HG03378 (cell line): ENCODE measurements around the gene DNAJC7.
"Not testable (repeated sequence)": the region's sequence is repeated elsewhere in the genome, so short reads cannot be mapped to it uniquely, and the experiment has no call there.

Source experiments
- ATAC-seq: cut with Tn5 transposase; IDR thresholded peaks from one replicate; pipeline ENCODE4 v1.9.1; 2021; ENCODE audit warnings: mild to moderate bottlenecking, moderate library complexity; ENCODE audit not compliant: unreplicated experiment

DNAJC7 gene

DNA sequence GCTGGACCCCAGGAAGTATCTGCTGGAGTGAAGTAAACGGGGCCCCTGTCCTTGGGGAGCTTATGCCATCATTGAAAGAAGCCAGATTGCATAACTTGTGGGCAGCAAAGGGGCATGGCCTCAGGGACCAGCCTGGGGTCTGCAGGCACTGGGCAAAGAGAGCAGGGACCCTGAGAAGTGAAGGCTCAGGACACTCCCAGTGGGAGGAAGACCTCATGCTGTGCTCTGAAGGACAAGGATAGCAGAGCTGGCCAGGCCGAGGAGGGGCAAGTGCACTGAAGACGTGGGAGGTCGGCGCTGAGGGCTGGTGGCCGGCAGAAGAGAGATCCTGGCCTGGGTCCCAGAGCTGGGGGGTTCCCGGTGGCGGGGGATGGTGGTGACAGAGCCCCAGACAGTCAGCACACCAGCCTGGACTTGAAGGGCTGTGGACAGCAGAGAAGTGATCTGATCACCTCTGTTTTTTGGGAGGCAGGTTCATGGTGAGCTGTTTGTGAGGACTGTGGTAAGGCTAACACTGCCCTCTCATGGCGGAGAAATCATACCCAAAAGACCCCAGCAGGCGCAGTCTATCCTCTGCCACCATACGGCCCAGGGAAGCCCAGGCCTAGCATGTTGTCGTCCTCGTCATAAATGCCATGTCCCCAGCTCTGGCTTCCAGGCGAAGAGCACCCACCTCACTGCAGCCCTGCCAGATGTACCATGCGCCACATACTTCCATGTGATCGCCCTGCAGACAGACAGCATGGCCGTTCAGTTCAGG is 57.7 kb downstream of the DNAJC7 start:
- ATAC-seq: no peak

DNA sequence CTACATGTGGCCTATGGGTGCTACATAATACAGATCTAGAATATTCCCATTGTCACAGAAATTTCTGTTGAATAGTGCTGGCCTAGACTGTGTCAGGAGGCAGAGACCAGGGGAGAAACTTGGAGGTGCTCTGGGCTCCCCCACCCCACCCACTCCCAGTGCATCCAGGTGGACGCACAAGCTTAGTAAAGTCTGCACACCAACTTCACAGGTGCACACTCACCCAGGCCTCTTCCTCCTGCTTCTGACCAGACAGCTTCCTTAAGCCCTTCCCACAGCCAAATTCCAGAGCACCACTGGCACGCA is 58.3 kb downstream of the DNAJC7 start:
- ATAC-seq: no peak

DNA sequence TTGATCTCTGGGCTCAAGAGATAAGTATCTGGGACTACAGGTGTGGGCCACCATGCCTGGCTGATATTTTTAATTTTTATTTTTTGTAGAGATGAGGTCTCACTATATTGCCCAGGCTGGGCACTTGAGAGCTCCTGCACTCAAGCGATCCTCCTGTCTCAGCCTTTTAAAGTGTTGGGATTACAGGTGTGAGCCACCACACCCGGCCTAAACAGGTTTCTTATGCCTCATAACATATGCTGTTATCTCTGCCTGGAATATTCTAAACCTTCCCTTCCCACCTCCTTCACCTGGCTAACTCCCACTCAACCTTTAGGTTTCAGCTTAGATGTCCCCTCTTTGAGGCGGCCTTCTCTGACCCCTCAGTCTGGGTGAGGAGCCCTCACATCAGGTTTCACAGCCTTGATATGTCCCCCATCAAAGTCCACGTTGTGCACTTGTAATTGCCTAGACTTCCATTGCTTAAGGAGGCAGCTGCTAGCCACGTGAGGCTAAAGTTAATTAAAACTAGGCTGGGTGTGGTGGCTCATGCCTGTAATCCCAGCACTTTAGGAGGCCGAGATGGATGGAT is 59.3 kb downstream of the DNAJC7 start:
- ATAC-seq: no peak

DNA sequence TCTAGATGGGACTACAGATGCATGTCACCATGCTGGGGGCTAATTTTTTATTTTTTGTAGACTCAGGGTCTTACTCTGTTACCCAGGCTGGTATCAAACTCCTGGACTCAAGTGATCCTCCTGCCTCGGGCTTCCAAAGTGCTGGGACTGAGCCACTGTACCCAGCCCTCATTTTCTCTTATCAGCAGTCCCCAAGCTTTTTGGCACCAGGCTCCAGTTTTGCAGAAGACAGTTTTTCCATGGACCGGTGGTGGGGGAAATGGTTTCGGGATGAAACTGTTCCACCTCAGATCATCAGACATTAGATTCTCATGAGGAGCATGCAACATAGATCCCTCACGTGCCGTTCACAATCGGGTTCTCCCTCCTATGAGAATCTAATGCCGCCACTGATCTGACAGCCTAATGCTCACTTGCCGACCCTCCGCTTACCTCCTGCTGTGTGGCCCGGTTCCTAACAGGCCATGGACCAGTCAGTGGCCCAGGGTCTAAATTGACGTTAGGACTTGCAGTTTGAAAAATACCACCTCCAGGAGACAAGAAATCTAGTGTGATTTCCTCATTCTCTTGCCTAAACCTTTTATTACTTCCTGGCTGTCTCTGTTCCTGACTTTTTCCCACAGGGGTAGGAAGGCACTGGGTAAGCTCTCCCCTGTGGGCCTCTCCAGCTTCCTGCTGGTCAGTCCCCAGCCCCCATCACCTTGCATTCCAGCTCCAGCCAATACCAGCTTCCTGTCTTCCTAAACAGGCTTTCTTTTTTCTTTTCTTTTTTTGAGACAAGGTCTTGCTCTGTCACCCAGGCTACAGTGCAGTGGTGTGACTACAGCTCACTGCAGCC is 60.0 kb downstream of the DNAJC7 start:
- ATAC-seq: no peak

DNA sequence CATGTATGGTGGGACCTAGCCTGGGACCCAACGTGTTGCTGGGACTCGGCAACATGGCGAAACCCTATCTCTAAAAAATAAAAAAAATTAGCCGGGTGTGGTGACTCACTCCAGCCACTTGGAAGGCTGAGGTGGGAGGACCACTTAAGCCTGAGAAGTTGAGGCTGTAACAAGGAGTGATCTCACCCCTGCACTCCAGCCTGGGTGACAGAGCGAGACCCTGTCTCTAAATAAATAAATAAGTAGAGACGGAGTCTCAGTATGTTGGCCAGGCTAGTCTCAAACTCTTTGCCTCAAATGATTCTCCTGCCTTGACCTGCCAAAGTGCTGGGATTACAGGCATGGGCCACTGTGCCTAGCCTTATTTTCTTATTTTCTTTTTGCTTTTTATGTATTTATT is 60.7 kb downstream of the DNAJC7 start:
- ATAC-seq: no peak

DNA sequence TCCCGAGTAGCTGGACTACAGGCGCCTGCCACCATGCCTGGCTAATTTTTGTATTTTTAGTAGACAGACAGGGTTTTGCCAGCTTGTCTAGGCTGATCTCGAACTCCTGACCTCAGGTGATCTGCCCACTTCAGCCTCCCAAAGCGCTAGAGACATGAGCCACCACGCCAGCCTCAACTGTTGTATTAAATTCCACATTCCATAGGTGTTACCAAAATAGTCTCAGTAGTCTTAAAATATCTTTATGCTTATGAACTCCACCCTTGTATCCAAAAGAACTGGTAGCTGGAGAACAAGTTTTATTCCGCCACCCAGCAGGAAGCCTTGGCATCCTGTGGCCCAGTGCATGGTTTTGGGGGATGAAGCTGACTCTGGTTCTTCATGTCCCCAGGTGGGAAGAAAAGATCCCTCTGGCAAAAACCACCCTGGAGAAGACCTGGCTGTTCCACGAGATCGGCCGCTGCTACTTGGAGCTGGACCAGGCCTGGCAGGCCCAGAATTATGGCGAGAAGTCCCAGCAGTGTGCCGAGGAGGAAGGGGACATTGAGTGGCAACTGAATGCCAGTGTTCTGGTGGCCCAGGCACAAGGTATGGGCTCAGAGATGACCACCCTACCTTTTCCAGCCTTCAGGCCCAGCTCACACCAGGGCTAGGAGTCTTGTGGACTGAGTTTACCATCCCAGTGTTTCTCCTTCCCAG is 68.3 kb downstream of the DNAJC7 start:
- ATAC-seq: no peak

DNA sequence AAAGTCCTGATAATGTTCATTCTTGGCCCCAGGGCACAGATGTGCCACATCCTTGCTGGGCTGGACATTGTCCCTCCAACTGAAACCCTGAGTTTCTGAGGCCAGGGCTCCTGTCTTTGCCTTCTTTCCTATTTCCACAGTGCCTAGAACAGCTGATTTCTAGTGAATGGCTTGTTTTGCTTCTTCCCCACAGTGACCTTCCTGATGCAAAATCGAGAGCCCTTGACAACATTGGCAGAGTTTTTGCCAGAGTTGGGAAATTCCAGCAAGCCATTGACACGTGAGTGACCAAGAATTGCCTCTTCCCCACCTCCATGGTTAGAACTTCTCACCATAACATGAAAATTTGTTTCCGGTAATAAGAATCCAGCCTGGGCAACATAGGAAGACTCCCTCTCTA is 72.3 kb downstream of the DNAJC7 start:
- no peak for ATAC-seq

DNA sequence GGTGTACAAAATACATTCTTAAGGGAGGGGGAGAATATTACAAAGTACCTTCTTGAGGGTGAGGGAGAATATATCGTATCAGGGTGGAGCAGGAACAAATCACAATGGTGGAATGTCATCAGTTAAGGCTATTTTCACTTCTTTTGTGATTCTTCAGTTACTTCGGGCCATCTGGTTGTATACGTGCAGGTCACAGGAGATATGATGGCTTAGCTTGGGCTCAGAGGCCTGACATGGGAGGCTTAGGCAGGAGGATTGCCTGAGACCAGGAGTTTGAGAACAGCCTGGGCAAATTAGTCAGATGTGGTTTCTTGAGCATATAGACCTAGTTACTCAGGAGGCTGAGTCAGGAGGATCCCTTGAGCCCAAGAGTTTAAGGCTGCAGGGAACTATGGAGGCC is 73.7 kb downstream of the DNAJC7 start:
- ATAC-seq: no peak

DNA sequence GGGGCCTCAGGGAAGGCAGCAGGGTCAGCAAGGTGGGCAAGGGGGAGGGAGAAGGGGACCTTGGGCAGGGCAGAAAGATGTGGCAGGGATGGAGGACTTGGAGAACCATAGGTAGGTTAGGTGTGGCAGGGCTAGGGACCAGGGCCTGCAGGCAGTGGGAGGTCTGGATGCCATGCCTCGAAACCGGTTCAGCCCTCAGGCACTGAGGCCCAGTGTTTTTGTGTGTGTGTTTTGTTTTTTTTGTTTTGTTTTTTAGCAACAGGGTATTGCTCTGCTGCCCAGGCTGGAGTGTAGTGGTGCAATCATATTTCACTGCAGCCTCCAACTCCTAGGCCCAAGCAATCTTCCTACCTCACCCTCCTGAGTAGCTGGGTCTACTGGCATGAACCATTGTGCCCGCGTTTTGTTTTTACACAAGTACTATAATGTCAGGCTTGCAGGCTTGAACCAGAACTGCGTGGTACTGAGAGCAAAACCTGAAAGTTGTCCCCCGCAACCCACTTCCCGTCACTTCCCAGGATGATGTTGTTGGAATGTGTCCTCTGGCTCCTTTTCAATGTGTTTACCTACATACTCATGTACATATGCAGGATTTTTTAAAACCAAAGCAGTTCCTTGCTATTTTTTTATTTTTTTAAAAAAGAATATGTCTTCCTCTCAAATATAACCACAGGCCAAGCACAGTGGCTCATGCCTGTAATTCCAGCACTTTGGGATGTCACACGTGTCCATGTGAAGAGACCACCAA is 74.4 kb downstream of the DNAJC7 start:
- no peak for ATAC-seq

DNA sequence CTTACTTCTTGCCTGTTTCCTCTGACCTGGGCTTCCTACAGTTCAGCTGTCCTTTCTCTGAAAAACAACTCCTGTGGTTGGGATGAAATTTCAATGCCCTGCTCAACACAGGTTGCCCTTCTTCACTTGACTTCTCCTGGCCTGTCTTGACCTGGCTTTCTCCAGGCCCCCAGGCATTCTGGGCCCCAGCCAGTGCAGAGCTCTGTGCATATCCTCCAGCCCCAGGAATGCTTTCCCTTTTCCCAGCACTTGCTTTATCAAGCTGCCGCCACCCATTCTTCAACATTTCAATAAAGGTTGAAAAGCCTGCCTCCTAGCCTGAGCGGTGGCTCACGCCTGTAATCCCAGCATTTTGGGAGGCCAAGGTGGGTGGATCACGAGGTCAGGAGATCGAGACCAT is 76.1 kb downstream of the DNAJC7 start:
- ATAC-seq: no peak

DNA sequence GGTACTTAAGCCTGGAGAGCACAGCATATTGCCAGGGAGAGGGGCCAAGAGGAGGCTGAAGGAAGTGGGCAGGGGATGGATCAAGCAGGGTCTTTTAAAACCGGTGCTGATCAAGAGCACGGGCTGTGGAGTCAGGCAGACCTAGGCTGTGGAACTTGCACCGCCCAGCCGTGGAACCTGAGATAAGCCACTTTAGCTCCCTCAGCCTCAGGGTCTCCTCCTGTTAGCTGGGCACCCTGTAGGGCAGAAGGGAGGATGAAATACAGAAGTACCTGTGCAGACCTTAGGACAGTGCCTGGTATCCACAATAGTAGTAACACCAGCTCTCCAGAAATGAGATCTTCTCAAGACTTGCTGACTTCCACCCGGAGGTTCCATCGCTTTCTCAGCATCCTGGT is 77.5 kb downstream of the DNAJC7 start:
- no peak for ATAC-seq

DNA sequence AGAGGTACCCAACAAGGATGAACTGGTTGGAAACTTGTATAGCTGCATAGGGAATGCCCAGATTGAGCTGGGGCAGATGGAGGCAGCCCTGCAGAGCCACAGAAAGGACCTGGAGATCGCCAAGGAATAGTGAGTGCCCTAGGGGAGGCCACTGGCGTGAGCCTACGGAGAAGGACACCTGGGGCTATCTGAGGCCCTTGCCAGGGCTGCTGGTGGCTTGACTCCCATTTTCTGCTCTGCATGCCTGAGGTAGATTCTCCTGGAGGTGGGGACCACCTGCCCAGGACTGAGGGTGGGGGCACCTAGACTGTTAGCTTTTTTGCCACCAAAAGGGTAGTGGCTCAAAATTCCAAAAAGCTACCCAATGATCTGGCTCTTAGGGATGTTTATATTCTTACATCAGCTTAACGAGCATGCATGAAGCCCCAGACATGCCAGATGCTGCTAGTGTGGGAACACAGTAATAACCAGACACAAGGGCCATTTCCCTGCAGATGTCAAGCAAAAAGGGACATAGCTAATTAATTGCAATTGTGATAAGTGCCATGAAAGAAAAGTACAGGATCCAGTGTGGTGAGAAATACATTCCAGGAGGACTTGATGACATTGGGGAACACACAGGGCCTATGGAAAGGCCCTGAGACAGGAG is 78.1 kb downstream of the DNAJC7 start:
- no peak for ATAC-seq

DNA sequence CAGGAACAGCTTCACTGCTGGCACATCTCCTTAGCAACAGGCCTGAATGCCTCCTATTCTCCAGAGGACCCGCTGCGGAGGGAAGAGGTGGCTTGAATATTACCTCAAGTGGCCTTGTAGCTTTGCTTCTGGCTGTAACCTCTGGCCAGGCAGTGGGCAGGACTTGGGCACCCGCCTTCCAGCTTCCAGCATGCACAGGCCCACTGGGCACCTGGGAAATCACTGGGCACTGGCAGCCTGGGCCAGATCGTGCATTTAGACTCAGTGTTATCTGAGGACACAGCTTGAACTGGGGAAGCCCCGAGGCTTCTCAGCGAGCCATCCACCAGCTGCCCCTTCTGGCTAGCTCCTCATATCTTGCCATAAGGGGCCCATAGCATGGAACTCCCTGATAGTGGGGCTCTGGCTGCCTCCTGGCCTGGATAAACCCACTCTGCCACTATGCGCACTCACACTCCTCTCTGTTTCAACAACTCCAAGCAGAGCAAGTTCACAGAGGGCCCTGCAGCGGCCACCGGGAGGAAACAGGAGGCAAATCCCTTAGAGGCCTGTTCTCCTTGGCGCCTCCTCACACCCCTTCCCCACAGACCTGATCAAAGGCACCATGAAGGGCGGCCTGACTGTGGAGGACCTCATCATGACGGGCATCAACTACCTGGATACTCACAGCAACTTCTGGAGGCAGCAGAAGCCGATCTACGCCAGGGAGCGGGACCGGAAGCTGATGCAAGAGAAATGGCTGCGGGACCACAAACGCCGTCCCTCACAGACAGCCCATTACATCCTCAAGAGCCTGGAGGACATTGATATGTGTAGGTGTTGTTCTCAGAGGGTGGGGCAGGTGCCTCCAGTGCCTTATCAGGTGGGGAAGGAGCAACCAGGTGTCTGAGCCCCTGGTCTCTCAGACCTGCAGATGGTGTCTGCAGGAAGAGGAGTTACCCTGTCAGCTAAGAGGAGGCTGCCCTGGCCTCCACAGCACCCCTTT is 79.0 kb downstream of the DNAJC7 start:
- no peak for ATAC-seq

DNA sequence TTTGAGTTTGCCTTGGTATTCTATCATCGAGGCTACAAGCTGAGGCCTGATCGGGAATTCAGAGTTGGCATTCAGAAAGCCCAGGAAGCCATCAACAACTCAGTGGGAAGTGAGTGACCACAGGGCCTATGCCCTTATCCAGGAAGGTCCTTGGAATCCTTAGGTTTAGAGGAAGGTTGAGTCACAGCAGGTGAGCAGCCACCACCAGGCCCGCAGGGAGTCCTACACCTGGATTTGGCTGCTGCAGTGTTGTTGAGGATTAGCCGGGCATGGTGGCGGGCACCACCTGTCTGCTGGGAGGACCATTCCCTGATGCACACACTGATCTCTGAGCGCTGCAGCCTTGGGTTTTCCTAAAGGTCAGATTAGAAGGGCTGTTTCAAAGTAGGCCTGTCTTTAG is 81.6 kb downstream of the DNAJC7 start:
- ATAC-seq: no peak

DNA sequence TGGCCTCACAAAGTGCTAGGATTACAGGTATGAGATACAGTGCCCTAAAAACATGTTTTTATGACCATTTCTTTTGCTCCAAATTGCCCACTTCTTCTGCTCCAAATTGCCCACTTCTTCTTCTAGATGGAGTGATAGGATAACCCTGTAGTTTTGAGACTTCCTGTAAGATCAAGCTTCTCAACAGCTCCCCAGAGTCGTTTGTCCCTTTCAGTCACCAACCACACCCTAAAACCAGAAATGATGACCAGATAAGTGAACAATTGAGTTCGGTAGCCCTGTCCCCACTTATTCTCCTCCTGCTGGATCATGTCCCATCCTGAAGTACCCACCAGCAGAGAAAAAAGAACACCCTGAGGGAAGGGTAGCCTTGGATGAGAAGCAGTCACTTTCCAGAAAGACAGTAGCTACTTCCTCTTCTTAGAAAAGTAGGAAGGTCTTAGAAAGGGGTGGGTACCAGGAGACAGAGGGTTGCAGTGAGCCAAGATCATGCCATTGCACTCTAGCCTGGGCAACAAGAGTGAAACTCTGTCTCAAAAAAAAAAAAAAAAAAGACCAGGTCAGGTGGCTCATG is 84.3 kb downstream of the DNAJC7 start:
- no peak for ATAC-seq

DNA sequence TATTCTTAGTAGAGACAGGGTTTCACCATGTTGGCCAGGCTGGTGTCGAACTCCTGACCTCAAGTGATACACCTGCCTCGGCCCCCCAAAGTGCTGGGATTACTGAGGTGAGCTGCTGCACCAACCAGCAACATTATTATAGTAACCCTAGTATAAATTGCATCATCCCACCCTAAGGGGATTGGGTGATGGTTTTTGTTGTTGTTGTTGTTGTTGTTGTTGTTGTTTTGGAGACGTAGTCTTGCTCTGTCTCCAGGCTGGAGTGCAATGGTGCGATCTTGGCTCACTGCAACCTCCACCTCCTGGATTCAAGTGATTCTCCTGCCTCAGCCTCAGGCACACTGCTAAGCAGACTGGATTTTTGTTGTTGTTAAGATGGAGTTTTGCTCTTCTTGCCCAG is 85.5 kb downstream of the DNAJC7 start:
- ATAC-seq: not testable (repeated sequence)

DNA sequence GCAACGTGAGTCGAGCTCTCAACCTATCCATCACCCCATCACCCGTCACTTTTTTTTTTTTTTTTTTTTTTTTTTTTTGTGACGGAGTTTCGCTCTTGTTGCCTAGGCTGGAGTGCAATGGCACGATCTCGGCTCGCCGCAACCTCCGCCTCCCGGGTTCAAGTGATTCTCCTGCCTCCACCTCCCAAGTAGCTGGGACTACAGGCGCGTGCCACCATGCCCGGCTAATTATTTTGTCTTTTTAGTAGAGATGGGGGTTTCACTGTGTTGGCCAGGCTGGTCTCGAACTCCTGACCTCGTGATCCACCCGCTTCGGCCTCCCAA is 86.4 kb downstream of the DNAJC7 start:
- ATAC-seq: peak; percentile 20

DNA sequence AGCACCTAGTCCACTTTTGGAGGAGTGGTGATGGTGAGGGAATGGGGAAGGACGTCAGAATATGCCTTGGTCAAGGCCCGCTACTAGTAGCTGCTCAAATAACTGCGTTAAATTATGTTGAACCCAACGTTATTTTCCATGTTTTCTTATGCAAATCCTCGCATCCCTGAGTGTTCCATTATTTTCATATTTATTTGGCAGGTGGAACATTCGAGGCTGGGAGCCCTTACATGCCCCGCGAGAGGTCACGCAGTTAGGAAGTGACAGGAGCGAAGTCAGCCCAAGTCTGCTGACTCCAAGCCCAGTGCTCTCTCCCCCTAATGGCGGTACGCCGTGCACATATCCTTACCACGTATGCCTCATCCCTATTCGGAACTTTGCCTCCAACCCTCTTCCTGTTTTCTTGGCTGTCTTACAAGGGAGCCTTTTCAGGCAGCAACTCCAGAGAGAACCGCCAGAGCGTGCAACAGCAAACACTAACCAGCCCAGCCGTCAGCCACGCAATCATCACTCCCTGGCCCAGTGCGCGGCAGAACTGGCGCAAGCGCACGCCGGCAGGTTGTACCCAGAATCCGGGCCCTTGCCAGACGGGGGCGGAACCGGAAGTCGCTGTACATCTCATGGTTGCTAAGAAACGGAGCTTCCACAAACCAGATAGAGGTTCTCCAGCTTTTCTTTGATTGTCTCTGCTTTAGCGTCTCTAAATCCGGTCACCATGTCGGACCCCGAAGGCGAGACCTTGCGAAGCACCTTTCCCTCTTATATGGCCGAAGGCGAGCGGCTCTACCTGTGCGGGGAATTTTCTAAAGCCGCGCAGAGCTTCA is 87.0 kb downstream of the DNAJC7 start, which contains the start of gene ODAD4:
Gene ODAD4 (plus strand): TSS at position 609 of the 824 bp plus-strand sequence. CDS start 107 bp downstream, at position 716.
- ATAC-seq: peak; percentile 80
